NOMO-1 (cell line): Measurements from ENCODE around the gene STK11IP.
"Not testable (repeated sequence)": the region's sequence is repeated elsewhere in the genome, so short reads cannot be mapped to it uniquely, and the experiment has no call there.

Experiments used
- DNase-seq, 2 experiments: peaks; one replicate each; lab custom pipeline; 2025; ENCODE audit not compliant: unreplicated experiment in 2 of 2; lab: John Stamatoyannopoulos, UW

STK11IP gene

DNA sequence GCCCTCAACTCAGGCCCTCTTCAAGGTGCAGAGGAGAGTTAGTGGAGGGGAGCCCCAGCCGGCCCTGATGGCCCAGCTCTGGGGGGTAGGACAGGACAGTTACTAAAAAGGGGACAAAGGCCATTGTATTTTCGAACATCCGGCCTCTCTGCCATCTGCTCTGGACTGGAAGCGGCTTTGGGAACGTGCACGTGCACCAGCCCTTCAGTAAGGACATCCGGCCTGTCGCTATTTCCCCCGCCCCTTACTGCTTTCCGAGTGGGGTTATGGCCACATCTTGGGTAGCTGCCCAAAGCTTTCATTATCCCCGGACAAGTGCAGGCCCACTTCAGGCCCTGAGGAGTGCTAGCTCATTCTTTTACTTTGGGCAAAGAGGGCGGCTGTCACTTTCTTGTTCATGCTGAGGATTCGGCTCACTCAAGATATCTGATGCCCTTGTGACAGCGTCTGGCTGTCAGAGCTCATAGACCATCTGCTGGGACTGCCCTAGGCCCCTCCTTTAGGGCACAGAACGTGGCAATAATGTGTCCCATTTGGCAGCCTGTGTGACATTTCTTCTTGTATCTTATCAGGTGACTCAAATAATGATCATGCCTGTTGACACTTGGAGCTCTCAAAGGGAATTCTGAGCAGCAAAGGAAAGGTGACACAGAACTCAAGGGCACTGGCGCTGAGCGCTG, 47.3 kb downstream of the STK11IP start:
- no peak for DNase-seq

DNA sequence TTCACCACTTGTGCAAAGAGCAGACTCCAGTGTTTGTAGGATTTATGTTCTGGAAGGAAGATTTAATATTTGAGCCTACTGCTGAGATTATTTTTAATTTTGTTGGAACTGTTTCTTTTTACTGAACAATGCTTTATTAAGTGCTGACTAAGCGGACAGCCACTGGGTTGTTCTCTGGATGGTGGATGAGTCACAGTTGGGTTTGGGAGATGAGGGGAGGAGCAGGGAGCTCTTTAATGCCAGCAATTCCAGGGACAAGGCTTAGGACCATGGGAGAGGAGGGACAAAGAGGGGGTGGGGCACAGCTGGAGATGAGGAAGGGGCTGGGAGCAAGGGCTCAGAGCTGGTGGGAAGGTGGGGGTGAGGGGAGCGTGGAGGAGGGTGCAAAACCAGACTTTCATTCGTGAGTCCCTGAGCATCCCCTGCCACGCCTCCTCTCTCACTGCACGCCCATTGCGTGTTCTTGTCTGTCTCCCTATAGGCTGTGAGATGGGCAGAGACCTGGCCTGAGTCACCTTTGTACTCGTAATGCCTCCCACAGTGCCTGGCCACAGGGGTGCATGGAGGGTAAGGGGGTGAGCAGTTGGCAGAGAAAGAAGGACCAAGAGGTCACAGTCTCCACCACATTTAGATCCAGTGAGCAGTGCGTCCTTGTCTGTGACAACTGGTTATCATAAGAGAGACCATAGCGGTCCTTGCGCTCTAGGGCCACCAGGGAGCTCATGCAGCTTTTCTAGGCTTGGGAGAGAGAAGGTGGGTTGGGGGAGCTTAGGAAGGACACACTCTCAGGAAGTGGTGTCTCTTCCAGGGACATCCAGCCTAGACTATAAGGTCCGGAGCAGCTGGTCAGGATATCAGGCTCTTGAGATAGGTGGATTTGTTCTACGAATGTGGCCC, 48.2 kb downstream of the STK11IP start:
- DNase-seq: no peak

DNA sequence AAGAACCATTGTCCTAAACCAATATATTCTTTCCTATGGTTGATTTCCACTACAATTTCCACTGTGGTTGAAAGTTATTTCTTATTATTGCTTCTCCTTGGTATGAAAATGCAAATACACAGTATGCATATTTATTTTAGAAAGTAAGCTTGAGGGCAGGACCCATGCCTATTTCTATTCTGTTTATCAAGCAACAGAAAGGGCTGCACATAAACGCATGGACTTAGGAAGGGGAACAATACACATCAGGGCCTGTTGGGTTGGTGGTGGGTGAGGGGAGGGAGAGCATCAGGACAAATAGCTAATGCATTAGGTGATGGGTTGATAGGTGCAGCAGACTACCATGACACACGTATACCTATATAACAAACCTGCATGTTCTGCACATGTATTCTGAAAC, 50.5 kb downstream of the STK11IP start:
- DNase-seq: no peak

DNA sequence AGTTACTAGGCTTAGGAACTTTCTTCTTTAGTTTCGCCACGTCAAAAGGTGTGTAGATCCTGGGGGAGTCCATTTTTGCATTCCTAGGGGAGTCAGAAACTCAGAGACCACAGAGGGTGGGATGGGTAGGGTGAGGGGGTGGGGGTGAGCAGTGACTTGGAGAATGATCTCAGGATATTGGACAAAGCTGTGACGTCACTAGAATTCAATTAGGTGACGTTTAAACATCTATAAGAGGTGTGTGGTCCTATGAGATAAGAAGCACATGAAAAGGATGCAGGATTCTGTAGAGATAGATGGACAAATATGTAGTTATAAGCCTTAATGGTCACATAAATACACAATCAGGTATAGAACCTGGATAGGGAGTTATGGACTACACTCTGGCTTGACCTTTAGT, 51.3 kb downstream of the STK11IP start:
- no peak for DNase-seq

DNA sequence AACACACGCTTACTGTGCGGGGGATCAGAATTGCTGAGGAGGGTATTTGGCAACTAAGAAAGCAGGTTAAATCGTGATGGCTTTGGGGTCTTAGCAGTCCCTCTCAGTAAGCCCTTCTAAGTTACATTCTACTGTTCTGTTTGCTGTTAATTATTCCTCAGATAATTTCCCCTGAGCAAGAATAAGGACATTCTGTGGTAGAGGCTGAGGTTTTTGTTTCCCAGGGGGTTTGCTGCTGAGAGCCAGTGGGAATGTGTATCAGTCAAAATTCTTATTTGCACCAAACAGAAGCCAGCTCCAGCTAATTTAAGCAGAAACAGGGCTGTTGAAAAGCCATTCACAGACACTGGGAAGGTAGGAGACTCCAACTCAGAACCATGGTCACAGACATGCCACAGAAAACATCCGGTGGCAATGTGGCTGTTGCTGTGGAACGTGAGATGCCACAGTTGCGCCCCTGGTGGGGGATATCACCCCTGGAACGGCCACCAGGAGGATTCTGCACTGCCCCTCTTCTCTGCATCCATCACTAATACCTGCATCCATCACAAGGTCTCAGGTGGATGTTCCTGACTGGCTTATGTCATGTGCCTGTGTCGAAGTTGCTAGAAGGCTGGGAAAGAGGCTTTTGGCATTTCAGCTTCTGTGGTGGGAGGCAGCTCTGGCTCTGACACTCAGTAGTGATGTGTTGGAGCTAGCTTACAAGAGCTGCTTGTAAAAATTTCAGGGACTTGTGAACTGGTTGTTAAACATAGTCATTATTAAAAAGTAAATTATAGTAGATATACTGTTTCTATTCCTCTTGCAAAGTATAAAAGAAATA, 53.0 kb downstream of the STK11IP start:
- no peak for DNase-seq

DNA sequence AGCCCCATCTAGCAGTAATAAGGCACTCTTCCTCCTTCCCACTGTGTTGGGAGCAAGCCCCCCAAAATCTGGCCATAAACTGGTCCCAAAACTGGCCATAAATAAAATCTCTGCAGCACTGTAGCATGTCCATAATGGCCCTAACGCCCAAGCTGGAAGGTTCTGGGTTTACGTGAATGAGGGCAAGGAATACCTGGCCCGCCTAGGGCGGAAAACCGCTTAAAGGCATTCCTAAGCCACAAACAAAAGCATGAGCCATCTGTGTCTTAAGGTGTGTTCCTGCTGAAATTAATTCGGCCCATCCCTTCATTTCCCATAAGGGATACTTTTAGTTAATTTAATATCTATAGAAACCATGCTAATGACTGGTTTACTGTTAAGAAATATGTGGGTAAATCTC, 54.0 kb downstream of the STK11IP start:
- not testable (repeated sequence) for DNase-seq

DNA sequence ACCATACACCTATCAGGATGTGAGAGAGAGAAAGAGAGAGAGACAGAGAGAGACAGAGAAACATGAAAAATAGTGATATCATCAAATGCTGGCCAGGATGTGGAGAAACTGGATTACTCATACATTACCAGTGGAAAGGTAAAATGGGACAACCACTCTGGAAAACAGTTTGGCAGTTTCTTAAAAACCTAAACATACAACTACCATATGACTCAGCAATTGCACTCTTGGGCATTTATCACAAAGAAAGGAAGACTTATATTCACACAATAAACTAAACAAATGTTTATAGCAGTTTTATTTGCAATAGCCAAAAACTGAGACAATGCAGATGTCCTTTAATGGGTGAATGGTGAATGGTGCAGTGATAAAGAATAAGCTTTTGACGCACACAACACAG, 58.9 kb downstream of the STK11IP start:
- DNase-seq: no peak

DNA sequence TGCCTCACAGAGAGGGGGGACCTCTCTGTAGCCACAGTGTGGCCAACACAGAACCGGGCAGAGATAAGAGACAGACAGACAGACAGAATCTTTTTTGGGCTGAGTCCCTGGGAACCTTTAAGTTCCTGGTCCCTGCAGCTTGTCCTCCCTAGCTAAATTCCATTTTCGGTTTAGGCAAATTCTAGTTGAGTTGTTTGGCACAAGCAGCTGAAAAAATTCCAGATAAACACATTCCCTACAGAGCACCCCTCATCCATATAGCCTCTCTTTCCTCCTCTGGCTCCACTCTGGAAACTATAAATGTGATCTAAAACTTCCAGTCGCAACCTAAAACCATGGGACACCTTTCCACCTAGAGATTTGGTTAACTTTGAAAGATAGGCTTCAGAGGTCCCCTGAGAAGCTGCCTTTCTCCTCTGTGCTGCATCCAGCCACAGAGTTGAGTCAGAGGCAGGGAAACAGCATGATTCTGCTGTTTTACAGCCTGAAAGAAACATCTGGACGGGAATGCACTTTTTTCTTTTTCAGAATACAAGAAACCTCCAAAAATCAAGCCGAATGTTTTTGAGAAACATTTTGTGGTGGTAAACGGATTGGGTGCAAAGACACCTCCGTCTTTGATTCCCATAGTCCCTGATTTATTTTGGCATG, 60.7 kb downstream of the STK11IP start:
- DNase-seq: no peak

DNA sequence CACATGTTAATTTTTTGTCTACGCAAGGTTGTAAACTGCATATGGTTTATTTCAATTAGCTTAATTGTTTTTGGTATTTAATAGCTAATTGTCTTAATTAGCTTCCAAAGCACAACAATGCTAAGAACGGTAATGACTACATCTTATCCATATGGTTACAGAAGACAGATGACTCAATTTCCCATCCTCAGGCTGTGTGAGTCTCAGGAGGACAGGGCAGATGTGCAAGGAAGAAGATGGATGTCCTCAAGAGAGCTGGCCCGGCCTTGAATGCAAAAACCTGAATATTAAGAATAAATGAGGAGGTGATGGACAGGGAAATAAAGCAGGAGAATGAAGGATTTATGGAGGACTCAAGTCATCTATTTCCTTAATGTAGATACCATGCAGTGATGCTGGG, 61.2 kb downstream of the STK11IP start:
- no peak for DNase-seq

DNA sequence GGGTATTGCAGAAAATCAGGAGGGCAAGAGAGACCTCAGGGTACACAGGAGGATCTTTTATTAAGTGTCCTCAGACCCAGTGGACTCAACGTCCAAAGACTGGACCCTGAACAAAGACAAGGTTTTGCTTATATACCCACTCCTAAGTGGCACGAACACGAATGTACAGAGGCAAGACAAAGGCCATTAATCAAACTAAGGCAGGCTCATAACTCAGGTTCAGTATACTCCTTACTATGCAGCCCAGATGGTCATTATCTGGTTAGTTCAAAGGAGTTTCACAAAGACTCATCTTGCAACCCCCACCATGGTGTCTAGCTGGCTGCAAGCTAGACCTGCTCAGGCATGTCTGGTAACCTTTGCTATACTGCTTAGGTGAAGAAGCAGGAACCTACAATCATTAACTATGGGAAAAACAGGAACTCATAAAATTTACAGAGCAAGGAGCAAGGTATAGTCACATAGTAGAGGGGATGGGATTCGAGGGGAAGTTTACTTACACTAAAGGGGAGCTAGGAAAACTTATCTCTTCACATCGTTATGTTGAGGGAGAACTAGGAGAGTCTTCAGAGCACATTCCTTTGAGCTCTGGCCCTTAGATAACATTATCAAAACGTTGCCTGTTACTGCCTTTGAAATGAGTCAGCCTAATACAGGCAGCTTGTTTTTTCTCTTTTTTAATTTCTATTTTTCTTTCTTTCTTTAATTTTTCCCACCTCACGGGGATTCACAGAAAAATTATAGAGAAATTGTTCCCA, 63.7 kb downstream of the STK11IP start:
- DNase-seq: no peak

DNA sequence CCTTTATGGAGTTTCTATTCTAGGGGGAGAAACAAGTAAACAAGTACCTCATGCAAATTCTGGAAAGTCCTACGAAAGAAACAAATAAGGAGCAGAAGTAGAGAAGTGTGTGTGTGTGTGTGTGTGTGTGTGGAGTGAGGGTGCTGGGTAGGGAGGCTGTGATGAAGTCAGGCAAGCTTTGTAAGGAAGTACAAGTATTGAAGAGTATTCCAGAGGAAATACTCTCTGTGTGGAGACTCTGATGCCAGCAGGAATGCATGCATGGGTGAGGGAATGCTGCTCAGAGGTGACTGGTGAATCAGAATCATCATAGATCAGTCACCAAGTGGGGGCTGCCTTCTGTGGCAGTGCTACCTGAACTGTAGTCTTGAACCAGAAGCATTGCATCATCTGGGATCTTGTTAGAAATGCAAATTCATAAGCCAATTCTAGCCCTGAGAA, 64.3 kb downstream of the STK11IP start:
- no peak for DNase-seq

DNA sequence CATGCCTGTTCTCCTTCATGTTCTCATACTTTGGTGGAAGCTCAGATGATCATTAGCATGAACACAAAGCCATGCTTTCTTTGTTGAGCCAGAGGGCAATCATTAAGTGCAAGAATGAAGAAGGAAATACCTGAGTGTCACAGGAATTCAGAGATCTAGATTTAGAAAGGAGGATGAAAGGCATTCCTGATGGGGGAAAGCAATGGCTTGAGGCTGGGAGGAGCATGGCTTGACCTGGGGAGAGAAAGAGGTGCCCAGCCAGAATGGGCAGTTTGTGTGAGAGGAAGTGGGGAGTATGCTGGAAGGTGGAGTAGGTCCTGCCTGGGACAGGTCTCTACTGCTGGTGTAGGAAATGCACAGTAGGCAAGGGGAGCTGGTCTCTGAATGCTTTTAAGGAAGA, 64.9 kb downstream of the STK11IP start:
- no peak for DNase-seq

DNA sequence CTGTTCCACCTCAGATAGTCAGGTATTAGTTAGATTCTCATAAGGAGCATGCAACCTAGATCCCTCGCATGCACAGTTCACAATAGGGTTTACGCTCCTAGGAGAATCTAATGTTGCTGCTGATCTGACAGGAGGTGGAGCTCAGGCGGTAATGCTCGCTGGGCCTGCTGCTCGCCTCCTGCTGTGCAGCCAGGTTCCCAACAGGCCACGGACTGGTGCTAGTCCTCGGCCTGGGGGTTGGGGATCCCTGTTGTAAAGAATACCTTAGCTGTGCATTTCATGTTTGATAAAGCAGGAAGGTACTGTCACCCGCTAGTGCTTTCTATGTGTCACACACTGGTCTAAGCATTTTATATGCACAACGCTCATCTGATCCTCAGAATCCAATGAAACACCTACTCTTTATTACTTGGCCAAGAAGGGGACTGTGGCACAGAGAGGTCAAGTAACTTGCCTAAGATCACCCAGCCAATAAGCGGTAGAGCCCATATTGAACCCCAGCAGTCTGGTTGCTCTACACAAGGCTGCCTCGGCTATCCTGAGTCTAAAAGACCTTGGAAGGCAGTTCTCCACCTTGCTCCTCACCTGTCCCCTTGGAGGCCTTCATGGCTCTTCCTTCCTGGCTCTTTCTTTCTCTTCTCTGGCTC, 65.6 kb downstream of the STK11IP start:
- DNase-seq: no peak

DNA sequence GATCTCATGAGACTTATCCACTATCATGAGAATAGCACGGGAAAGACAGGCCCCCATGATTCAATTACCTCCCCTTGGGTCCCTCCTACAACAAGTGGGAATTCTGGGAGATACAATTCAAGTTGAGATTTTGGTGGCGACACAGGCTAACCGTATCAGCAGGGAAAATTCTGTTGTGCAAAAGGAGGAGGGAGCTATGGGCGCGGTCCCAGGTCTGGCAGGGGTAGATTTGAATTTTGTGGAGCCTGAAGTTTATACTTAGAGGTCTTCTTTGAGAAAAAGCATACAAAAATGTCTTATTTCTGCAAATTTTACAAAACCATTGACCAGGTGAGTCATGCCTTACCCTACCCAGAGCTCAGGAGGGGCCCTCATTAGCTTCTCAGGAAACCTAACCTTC, 66.4 kb downstream of the STK11IP start:
- no peak for DNase-seq

DNA sequence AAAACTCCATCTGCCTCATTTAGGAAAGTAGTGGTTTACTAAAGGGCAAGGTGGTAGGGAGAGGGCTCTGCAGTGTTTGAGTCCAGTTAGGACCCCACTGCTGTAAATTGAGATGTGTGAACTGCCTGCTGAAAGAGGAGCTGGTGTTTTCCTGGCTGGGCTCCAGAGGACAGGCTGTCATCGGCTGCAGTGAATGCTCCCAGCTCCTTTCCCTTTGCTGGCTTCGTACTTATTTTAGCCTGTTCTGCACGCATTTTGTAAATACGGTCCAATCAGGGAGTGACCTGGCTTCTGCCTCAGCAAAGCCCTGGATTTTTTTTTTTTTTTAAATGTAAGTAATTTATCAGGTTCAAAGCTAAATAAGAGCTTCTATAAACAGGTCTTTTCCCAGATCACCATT, 67.3 kb downstream of the STK11IP start:
- no peak for DNase-seq

DNA sequence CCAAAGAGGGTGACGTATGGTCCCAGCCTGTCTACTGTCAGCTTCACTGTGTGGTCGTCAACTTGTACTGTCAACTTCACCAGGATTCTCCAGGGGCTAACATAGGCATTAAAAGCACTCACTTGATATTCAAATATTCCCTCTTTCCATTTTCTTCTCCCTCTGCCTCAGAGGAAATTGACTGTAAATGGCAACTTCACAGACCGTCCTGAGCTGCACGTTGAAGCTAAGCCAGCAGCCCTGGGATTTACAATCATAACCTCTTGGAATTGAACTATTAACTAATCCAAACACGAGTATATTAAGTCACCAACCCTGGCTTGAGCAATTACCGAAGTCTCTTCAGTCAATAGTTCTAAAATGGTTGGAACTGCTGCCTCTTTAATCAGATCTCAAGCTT, 68.3 kb downstream of the STK11IP start:
- DNase-seq: no peak
